GM19463 (cell line): ENCODE data around the gene SORL1-AS1.

Experiments
- ATAC-seq: cut with Tn5 transposase; IDR thresholded peaks from one replicate; pipeline ENCODE4 v1.9.1; 2021; ENCODE audit warnings: mild to moderate bottlenecking, moderate library complexity; ENCODE audit not compliant: unreplicated experiment

The SORL1-AS1 gene

DNA sequence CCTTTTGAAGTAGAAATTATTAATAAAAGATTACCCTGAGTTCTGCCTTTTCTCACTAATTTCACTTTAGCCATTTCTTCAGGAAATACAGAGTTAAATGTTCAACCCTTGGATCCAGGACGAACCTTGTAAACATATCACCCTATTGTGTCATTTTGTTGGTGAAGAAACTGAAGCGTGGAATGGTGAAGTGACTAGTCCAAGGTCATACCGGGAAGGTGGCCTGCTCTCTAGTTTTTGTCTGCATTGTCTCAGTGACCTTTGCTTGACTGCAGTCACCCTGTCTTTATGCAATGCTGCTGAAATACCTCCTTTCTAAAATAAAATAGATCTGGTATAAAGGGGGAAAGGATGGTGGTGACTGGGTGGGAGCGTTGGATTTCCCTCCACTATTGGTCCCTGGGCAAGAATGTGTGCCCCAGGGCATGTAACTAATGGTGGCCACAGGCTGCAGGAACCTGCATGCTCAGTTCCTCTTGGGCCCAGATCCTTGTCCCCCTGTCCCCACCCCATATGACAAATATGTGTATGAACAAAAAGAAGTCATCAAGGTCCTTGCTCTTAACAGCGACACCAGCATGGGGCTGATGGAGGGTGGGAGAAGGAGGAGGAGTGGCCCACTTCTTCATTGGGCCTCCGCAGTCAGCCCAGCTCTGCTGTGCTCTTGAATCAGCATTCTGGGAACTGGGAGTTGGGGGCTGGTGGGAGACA, 977 bp upstream of the SORL1-AS1 start:
- no peak for ATAC-seq

DNA sequence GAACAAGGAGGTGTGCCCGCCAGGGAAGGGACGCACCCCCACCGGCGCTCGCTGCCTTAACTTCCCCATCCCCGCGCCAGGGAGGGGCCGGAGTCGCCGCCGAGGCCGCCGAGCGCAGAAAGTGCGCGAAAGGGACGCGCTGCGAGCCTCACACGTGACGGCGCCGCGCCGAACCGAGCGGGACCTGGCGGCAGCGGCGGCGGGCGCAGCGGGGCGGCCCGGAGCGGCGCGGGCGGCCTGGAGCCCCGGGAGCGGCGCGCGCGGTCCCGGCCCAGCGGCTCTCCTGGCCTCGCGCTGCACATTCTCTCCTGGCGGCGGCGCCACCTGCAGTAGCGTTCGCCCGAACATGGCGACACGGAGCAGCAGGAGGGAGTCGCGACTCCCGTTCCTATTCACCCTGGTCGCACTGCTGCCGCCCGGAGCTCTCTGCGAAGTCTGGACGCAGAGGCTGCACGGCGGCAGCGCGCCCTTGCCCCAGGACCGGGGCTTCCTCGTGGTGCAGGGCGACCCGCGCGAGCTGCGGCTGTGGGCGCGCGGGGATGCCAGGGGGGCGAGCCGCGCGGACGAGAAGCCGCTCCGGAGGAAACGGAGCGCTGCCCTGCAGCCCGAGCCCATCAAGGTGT, 670 bp downstream of the SORL1-AS1 start, which contains the start of gene SORL1:
Gene SORL1 (plus strand): TSS at position 329 of the 623 bp plus-strand sequence. CDS start 18 bp downstream, at position 347.
- peak; percentile 43 for ATAC-seq

DNA sequence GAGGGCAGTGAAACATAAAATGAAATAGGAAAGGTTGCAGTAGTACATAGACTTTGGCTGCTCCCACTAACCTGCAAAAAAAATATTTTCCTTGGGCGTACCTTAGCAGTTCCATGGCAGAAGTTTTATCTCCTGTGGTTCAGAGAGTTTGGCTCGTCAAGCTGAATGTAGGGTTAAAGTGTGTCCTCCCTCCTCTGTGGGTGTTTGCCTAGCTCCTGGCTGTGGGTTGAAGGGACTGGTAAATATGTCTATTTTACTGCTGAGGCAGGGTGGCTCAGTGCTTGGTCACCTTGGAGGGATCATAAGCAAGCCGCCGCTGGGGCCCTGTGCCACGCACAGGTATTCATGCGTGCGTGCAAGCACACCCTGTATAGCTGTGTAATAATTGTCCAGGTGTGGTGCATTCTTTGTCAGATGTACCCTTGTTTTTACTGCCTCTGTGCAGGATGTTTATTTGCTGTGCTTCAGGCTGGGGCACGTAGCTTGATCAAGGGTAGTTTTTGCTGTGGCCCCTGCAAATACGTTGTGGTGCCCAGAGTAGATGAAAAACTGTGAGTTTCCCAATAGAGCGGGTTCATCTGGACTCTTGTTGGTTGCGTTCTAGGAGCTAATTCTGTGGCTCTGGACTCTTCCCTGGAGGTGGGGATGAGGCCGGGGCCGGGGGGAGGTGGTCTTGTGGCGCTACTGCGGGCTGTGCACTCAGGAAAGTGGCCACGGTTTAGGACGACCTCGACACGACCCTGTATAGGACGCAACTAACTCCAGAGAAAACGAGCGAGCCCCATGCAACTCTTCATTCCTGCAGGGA, 1.4 kb downstream of the SORL1-AS1 start:
- no peak for ATAC-seq

DNA sequence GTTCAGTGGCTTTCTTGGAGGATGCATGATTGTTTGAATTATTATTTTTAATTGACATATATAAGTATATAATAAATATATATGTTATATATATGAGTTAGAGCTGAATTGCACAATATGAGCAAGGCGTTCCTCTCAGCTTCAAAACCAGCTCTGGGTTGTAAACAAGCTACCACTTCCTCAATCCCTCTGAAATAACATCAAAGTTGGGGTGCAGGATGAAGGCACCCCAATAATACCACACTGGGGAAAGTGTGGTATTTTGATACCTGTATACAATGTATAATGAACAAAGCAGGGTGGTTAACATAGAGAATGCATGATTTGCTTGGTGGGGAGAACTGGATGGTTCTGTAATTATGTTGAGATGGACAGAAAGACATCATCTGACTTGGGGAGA, 2.4 kb downstream of the SORL1-AS1 start:
- ATAC-seq, result no peak

DNA sequence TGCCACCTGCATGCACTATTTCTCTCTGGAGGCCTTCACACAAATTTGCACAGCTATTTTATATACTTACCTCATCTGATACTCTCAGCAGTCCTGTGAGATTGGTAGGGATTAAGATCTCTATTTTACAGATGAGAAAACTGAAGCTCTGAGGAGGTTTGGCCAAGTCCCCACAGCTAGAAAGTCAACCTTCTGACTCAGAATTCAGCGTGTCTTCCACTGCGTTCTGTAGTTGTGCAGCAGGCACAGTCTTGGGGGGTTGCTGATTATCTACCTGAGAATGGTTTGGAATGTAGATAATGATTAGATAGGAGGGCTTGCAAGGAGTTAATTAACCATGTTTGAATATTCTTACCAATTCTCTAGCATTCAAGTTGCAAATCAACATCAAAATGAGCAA, 3.1 kb downstream of the SORL1-AS1 start:
- ATAC-seq, result no peak

DNA sequence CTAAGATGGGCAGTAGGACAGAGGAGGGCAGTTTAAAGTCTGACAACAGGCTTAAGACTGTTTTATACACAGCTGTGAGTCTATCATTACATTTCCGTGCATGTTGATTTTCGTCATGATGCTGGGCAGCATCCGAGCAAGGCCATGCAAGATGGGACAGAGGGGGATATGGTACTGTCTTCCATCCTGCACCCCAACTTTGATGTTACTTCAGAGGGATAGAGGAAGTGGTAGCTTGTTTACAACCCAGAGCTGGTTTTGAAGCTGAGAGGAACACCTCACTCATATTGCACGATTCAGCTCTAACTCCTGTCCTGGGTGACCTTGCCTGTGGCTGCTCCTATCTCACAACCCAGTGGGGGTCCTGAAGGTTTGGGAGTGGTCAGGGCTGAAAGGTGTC, 3.6 kb downstream of the SORL1-AS1 start:
- ATAC-seq, result no peak

DNA sequence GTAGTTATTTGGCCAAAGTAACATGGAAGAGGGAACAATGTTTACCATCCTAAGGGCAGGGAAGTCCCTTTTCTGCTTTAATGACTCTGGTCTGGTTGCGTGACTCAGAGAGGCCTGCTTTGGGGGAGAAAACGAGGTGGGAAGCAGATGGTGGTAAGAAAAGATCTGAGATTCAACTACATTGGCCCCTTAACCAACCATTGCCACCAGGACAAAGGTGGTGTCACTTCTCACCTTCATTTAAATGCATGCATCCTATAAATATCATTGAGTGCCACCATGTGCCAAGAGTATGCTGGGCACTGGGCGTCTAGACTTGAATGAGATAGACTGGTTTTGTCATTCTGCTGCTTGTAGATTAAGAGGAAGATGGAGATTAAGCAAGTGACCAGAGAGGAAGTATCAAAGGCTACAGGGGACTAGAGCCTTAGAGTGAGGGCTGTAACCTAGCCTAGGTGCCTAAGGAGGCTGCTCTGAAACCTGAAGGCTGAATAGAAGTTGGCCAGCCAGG, 4.3 kb downstream of the SORL1-AS1 start:
- no peak for ATAC-seq

DNA sequence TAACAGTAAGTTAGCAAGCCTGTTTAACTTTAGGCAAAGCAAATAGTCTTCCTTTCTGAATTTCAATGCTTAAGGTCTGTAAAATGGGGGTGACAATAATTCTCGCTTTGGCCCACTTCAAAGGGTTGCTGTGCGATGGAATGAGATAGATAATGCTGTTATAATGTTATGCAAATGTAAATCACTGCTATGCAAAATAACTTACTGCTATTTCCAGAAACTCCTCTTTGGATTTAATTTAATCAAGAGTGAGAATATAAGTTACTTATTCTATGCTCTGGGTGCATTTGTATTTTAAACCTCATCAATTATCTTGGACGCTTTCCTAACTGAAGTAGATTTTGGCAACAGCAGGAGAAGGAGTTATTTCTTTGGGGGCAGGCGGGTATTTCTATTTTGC, 4.8 kb downstream of the SORL1-AS1 start:
- no peak for ATAC-seq

DNA sequence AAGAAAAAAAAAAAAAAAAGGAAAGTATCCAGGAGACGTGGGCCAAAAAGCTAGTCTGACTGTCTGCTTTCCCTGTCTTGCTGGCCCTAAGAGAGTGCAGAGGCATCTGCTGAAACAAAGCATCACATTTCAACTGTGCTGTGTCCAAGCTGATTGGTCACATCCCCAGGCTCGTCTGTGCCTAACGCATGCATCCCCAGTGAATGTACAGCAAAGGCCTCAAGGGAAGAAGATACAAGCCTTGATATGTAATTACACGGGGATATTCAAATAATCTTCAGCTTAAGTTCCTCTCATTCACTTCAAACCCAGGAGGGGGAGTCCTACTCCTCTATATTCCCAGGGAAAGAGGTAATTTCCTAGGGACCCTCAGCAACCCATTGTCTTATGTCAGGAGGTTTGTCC, 6.0 kb downstream of the SORL1-AS1 start:
- ATAC-seq, result peak; percentile 29

DNA sequence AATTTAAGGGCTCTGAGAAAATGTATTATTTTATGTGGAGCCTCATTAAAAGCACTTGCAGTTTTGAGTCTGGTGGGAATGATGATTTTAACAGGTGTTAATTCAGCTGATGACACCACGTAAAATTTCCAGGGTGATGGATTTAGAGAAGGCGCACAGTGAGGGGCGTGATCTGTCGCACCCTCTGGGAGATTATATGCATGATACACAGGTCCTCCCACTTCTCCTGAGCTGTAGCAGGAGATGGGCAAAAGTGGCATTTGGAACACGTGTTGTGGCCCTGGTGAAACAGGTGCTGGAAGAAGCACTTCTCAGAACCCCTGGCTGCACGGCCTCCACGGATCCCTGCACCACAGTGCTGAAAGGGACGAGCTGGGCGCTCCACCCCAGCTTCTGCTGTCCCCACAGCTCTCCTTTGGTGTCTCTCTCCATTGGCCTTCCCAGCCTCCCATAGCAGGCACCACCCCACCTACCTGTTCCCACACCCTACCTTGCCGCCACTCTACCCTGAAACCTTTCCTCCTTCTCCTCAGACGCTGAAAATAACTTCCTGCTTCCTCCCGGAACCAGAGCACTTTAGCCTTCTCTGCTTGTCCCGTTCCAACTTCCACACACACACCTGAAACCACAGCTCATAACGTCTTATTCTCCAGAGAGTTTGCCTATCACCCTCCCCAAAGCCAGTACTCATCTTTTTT, 7.5 kb downstream of the SORL1-AS1 start:
- ATAC-seq, result peak; percentile 7

DNA sequence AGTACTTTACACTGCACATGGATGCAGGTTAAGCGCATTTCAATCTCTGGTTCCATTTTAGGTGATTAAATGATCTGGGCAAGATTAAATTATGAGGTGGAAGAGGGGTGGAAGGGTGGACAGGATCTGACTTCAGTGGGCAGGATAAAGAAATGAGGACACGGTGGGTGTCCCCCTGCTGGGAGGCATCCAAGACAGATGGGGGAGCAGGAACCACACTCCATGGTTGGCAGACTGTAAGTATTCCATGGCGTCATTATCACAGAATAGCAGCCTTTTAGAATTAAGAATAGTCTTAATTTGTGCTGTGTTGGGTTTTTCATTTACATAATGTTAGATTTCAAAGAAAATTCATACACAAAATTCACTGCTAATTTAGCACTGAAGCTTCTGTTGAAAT, 8.2 kb downstream of the SORL1-AS1 start:
- ATAC-seq, result no peak

DNA sequence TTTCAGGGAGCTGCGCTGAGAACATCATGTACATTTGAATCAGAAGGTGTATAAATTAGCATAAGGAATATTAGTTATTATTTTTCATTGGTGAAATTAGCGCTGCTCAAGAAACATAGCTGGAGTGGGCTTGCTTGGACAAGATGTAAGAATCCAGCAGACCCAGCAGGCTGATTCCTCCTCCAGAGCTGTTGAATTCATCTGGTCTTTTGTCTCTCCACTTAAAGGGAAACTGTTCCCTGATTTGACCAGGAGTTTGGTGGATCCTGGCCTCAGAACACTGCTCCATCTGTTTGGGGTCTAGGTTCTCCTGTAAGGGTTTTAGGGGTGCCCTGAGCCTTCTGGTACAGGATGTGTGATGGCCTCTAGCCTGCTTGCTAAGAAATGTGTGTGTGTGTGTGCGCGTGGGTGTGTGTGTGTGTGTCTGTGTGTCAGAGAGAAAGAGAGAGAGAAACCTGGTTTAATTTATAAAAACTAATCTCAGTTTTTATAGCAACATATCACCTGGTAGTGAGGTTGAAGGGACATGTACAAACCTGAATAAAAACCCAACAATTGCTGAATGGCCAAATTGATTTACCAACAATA, 9.0 kb downstream of the SORL1-AS1 start:
- ATAC-seq, result no peak

DNA sequence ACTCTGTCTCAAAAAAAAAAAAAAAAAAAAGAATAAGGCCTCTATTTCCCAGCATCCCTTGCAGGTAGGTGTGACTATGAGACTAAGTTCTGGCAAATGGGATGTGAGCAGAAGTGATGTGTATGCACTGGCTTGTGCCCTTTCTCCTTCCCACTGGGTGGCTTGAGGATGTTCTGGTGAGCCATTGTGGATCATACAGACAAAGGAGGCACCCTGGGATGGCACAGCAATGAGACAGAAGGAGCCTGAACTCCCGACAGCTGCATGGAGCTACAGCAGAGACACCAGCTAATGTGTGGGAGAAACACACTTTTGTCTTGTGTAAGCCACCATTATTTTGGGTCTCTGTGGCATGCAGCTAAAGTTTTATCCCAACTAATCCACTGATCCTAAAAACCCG, 11.2 kb downstream of the SORL1-AS1 start:
- ATAC-seq, result no peak

DNA sequence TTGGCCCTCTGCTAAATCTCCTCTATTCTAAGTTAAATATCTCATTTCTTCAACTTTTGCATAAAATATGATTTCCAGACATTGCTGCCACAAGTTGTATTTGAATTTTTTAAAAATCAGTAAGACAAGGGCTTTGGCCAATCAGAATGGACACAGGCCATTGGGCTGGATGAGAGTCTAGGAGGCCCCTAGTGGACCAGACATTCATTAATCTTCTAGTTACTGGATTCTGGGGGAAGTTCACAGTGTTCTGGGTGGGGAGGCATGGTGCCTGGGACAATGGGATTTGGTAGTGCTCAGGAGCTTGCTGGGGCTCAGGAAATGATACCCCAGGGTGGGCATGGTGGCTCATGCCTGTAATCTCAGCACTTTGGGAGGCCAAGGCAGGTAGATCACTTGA, 13.0 kb downstream of the SORL1-AS1 start:
- ATAC-seq, result no peak

DNA sequence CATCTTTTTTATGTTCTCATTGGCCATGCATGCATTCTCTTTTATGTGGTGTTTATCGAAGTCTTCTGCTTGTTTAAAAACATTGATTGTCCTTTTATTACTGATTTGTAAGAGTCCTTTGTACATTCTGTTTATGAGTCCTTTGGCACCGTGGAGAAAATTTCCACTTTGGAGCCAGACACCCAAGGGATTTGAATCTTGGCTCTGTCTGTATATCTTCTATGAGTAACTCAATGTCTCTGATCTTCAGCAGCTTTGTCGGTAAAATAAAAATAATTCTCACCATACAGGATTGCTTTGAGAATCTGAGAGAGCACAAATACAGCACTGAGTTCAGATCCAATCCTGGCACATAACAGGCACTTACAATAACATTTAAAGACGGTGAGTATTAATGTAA, 13.4 kb downstream of the SORL1-AS1 start:
- ATAC-seq, result no peak

DNA sequence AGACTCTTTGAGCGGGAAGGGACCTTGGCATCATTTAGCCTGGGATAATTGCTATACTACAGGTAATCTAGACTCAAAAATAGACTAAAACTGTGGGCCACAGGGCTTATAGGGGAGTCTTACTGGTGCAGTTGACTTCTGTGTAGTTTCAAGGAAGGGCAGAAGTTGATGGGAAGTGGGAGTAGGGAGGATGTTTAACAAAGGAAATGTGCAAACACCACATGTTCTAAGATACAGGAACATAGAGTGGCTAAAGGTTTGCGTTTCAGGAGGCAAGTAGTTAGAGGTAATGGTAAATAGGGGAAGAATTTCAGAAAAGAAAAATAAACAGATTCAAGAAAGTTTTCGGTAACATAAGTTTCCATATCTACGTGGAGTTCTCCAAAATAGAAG, 15.1 kb downstream of the SORL1-AS1 start:
- ATAC-seq, result no peak

DNA sequence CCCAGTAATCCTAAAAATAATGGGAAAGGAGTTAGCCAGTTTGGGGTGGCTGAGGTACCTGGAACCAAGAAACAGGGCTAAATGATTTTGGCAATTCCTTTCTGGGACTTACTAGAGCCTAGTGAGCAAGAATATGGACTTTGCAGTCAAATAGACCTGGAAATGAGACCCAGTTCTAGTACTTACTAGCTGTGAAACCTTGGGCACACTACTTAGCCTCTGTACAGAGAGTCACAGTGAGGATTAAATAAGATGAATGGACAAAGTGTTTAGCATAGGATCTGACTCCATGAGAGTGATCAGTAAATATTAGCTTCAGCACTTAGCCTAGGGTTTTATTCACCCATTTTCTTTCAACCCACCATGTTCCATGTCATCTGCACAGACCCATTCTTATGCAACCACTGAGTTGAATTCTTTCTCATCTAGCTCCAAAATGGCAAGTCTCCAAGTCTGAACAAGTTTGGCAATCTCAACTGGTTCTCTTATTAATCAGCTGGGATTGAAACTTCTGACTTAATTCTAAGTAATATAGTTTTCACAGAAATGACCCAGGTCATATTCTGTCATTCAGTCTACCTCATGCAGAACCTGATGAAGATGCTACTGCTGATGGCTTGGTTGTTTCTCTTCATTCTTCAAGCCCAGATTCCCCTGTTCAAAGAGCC, 15.6 kb downstream of the SORL1-AS1 start:
- ATAC-seq, result no peak

DNA sequence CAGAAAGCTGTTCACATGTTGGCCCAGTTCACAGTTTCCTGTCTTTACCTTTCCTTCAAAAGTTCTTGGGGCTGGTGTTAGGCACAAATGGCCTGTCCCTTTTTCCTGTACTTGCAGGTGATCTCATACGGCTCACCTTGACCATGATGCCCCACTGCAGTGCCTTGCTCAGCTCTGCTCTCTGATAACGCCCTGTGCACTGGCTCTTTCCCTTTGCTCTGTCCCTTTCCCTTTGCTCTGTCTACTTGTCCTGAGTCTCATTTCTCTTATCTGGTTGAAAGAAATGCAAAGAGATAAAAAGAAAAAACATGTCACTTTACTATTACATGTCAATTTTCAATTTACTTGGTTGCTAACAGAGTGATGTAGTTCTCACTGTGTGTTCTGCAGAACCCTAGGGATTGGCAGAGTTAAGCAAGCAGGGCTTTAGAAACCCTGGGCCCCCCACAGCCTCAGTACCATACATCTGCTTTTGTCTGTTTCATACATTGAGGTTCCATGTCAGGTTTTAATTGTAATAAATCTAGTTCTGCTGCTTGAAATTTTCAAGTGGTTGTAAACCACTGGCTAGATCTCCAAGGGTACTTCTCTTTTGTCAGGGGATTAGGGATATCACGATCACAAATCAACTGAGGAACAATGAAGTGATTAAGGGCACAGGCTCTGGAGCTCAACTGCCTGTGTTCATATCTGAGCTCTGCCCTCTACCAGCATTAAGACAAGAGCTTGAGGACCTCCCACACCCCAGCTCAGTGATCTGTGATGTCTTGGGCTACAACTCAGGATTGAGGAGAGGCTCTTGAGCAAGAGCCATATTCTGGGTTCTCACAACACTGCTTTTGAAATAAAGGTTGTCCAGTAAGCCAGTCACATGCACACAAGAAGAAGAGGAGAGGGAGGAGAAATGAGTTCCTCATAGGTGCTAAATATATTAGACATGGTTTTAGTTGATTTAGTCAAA, 16.9 kb downstream of the SORL1-AS1 start:
- ATAC-seq, result no peak

DNA sequence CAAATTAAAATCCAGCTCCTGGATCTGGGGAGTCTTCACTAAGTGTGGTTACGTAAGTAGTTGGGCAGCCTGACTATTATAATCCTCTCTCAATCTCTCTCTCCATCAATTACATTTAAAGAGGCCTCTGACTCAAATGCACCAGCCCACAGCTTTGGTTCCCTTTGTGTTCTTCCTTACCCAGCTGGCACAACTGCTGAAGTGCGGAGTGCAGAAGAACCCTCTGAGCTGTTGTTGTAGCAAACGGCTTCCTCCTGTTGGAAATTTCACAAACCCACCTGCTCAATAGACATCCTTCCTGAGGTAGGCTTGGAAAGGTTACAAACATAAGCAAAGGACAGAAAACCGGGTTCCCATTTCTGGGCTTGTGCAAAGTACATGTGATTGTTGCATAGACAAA, 17.6 kb downstream of the SORL1-AS1 start:
- ATAC-seq, result no peak
